ENCODE results near the gene PCDH8.
"Not testable (repeated sequence)": the region's sequence is repeated elsewhere in the genome, so short reads cannot be mapped to it uniquely, and the experiment has no call there.

PCDH8 gene

DNA sequence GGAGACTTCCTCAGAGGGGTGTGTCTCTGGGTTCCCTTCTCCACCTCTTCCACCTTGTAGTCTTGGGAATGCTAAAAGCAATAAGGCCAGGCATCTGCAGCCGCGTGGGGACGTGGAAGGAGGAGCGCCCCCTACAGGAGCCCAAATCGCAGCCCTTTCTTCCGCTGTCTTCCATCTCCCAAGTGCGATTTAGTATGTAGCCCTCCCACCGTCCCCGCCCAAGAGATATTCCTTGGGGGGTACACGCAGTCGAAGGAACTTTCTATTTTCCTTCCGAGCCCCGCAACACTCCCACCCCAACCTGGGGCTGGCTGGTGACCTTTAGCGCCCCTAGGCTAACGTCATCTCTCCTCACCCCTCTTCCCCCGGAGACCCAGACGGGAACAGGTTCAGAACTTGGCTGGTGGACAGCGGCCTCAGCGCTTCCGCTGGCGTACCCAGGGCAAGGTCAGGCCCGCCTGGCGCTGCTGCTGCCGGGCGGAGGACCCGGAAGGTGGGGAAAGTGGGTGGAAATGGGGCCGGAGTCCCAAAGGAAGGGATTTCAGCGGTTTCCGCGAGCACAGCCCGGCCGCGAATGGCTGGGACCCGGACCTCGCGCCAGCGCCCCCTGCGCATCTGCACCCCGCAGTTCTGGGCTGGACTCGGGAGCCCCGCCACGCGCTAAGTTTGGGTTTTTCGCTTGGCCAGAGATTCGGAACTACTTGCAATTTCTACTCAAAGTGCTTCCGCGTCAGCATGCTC lies 2.1 kb upstream of the PCDH8 start:
- DNase-seq = peak; percentile 56

DNA sequence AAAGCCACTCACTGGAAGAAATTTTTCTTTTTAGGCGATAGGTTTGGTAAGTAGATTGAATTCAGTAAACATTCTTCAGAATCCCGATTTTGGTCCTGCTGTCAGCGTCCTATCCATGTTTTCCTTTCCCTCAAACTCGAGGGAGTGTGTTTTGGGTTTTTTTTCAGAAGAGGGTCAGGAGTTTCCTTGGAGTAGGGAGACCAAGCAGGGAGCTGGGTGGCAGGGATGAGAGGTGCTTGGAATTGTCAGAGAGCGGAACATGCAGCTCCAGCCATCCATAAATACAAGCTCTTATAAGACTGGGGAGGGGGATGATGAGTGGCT lies 1.6 kb upstream of the PCDH8 start:
- no peak for DNase-seq

DNA sequence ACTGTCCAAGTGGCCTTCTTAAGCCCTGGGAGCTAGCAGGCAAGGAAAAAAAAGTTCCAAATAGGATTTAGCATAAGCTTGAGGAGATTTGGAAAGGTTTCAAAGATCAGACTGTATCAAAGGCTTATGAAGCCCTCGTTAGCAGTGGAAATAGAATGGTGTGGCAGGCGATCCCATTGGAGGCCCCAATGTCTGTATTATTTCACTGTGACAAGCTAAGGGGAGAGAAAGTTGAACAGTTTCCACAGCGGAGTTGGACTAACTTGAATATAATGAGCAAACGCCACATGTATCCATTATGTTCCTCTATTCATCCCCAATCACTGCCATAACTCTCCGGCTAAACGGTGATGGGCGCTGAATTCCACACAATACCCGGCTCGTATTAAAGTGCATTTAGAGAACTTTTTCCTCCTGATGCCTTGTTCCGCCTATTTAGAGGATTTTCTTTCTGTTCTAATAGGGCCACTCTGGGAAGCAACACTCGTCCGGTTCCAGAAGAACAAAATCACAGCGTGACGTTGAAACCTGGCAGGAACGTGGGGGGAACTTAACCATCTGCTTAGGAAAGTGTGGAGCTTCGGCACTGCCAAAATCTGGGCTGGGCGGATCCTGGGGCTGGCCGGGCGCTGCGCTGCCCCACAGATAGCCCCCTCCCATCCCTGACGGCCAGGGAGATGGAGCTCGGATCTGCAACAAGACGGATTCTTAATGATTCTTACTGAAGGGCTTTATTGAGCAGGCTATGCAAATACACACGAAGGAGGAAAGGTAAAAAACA lies 1.0 kb upstream of the PCDH8 start:
- no peak for DNase-seq

DNA sequence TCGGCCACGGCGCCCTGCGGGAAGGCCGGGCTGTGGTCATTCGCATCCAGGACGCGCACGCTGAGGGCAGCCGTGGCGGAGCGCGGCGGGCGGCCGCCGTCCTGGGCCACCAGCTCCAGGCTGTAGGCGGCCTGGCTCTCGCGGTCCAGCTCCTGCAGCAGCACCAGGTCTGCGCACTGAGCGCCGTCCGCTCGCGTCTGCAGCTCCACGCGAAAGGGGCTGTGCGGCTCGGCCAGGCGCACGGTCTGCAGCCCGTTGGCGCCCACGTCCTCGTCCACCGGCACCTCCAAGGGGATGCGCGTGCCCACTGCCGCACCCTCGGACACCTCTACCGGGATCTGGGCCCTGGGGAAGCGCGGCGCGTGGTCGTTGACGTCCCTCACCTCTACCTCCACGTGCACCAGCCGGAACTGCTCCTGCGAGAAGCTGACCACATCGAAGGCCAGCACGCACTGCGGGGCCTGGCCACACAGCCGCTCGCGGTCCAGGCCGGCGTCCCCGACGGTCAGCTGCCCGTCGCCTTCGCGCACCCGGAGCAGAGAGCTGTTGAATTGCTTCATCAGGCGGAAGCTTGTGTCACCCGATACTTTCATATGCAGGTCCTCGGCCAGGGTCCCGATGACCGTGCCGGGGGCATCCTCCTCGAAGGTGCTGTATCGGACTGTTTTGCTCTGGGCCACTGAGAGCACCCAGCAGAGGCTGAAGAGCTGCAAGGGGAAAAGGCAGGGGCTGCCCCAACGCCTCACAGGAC lies 583 bp downstream of the PCDH8 start:
- no peak for DNase-seq

DNA sequence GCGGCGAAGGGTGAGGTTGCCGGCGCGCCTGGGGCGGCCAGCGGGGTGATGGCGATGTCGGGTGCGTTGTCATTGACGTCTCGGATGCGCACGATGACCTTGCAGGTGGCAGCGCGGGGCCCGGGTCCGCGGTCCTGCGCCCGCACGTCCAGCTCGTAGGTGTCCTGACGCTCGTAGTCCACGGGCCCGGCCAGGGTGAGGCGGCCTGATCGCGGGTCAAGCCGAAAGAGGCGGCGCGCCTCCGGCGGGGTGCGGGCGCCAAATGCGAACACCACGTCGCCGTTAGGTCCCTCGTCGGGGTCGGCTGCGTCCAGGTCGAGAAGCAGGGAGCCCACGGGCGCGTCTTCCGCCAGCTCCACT lies 1.1 kb downstream of the PCDH8 start:
- no peak for DNase-seq

DNA sequence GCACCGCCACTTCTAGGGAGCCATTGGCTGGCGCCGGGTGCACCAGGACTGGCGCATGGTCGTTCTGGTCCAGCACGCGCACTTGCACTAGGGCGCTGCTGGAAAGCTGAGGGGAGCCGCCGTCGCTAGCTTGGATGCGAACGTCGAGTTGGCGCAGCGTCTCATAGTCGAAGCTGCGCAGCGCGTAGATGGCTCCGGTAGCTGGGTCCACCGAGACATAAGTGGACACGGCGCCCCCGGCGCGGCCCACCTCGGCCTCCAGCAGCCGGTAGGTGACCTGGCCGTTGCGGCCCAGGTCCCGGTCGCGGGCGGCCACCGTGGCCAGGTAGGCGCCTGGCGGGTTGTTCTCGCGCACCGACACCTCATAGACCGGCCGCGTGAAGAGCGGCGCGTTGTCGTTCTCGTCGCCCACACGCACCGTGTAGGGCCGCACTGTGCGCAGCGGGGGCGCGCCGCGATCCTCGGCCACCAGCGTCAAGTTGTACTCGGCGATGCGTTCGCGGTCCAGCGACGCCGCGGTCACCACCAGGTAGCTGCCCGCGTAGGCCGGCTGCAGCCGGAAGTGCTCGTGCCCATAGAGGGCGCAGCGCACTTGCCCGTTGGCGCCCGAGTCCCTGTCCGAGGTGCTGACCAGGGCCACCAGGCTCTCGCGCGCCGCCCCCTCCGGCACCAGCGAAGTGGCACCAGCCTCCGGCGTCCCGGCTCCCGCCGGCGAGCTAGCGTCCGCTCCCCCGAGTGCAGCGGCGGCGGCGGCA lies 1.7 kb downstream of the PCDH8 start:
- DNase-seq = peak; percentile 50

DNA sequence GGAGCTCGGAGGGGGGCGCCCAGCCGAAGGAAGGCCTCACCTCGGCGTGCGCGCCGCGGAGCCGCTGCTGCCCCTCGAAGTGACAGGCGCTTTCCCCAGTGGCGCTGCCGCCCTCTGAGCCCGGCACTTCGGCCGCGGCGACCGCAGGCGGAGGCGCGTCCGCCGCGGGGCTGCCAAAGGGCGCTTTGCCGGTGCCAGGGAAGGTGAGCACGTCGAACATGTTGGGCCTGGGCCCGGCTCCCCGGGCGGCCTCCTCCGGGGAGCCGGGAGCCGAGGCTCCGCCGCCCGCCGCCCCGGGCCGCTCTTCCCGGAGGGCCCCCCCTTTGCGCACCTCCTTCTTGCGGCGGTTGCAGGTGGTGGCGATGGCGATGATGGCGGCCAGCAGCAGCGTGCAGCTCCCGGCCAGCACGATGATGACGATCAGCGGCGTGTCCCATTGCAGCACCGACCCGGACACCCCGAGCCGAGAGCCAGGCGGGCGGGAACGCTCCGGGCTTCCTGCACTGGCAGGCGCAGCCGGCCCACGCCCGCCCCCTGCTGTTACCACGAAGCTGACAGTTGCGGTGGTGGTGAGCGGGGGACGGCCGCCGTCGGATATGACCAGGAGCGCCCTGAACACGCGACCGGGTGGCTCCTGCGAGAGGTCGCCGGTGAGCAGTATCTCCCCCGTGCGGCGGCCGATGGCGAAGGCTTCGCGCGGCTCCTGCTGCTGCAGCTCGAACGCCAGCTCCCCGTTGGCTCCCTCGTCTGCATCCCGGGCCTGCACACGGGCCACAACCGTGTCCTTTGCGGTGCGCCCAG lies 2.5 kb downstream of the PCDH8 start:
- peak; percentile 23 for DNase-seq

DNA sequence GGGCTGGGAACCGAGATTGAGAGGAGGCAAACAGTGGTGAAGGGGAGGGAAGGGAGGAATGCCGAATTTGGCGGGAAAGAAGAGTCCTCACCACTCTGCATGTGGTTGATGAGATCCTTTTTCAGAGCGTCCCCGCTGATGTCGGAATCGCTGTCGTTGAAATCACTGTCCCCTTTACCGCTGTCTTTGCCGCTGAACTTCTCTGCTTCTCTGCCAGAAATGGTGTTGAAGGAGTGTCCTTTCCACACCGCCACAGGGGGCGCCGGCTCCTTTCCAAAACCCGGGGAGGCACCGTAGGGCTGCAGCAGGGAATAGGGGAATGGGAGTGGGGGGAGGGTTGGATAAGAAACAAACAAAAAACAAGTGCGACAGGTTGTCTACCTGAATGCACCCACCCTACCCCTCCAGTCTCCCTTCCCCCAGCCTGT lies 3.1 kb downstream of the PCDH8 start:
- DNase-seq = no peak

DNA sequence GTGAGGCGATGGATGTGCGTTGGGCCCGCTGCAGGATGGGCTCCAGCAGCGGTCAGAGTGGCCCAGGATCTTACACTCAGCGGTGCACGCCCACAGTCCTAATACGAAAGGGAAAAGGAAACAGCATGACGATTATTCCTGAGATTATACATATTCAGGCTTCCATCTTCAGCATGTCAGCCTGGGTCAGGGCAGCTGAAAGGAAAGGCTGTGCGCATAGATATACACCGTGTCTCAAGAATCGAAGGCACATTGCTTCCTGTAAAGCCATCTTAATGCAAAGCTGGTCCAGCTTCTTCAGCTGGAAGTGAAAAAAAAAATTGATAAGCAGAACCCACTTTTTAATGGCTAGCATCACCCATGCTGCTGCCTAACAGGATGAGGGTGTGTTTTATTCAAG lies 3.6 kb downstream of the PCDH8 start:
- no peak for DNase-seq

DNA sequence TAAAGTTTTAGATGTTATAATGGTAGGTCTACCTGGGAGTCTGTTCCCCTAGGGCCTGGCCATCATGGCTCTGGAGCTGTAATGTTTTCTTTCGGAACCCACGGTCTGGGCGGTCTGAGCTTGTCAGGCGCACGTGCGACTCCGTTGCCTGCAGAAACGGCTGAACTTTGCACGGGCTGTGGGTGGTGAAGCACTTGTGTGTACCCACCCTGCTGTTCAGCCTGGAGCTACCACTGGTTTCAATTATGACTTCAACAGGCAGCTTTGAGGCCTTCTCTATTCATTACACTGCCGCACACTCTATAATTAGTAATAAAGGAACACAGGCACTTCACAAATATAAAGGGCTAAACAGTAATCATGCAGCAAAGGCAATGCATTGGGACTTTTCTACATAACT lies 6.0 kb downstream of the PCDH8 start:
- DNase-seq = no peak

DNA sequence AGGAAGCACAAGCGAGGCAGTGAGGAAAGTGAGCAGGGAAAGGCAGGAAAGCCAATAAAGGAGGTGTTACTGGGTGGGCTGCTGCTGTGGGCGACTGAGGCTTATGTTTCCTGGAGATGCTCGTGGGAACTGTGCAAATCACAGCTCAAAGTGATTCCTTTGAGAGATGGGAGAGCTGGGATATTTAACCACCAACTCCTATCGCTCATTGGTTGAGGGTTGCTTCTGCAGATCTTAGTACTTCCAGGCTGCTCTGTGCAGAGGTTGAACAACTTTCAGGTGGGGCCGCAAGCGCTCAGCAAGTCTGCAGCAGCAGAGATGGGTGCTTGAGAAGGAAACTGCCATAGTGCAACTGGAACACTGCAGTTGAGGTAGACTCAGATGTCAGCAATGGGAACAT lies 8.4 kb downstream of the PCDH8 start:
- no peak for DNase-seq

DNA sequence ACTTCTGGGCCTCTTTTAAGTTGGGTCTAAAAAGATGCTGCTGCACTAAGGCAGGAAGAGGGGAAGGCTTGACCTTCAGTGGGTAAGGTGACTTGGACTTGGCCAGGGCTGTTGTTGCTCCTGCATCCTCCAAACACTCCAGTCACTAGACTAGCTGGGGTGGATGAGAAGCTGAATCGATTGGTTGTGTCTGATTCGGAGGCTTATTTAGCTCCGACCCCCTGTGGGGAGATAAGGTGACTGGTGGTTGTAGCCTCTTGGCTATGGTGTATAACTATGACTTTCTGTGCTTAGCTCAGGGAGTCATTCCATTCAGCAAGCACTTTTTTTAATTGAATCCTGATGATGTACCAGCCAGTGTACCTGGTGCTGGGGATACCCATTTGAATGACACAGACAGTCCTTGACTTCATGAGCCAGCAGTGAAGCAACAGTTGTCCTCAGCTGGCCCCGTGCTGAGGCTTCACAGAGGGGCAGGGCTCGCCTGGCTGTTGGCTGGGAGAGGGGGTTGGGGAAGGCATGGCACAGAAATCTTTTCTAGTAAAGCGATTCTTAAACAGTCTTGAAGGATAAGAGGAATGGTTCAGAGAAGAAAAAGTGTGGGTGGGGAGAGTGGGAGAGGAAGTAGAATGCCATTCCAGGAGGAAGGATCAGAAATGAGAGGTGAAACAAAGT lies 9.9 kb downstream of the PCDH8 start:
- DNase-seq = no peak

DNA sequence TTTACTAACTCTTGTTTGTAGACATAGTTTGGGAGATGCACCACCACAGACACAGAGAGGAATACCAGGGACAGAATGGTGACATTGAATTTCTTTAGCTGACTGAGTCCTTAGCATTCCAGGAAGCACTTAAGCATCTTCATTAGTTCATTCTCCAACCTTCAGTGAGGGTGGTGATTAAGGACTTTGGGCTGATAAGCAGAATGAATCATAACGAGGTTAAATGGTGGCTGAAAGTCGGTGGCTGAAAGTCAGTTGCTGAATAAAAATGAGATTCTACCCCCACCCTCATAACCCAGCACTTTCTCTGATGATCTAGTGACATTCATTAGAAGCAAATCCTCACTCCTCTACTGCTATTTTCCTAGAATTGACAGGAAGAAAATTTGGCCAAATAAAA lies 10.6 kb downstream of the PCDH8 start:
- DNase-seq = no peak

DNA sequence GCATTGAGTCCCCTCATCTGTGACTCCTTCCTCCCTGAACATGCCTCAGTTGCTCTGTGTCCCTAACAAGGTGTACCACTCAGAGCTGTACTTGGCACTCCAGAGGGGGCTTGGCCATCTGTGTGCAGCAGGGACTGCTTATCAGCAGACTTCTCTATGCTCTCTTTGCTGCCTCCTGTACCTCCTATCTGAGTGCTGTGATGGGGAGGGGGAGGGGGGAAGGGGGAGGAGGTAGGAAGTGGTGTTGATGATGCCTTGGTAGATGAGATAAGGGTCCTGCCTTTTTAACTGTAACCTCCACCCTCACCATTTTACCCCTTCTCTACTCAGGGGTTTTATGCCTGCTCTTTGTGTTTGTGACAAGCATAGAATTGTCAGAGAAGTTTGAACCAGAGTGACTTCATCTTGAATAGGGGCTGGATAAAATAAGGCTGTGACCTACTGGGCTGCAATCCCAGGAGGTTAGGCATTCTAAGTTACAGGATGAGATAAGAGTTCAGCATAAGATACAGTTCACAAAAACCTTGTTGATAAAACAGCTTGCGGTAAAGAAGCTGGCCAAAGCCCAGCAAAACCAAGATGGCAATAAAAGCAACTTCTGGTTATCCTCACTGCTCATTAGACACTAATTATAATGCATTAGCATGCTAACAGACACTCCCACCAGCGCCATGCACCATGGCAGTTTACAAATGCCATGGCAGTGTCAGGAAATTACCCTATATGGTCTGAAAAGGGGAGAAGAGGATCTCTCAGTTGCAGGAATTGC lies 13.2 kb downstream of the PCDH8 start:
- DNase-seq = no peak

DNA sequence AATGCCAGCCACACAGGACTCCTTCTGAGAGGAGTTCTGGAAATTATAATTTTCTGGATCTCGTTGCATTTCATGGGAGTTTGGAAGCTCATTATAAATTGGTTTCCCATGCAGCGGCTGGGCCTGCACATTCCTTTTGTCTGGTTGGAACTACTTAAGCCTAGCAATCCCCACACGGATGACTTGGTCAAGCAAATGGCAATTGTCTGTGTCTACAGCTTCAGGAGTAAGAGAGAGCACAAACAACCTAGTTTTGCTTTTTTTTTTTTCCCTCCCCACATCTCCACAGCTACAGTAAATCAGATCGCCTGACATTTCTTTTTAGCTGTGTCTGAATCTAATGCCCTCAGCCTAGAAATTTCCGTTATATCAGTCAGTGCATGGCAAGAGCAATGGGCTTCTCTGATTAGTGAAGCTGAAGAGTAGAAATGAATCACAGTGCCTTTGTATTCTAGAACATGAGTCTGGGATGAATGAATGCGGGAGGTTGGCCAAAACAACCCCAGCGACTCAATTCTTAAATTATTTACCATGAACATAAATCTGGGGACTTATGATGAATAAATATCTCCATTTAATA lies 15.1 kb downstream of the PCDH8 start:
- no peak for DNase-seq

DNA sequence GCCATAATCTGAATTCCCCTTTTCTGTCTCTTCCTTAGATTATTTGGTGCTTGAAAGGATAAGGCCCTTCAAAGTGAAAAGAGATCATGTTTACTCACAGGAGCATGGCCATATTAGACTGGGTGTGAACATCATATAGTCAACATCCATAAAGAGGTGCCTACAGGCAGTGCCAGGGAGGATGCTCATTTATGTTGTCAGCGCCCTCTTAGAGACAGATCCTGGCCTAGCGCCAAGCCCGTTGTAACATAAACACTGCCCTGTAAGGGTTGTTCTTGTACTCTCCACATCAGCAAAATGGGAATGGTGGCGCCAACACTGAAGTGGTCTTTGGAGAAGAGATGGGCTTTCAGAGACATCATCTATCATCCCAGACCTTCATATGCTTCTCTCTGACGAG lies 16.1 kb downstream of the PCDH8 start:
- no peak for DNase-seq

DNA sequence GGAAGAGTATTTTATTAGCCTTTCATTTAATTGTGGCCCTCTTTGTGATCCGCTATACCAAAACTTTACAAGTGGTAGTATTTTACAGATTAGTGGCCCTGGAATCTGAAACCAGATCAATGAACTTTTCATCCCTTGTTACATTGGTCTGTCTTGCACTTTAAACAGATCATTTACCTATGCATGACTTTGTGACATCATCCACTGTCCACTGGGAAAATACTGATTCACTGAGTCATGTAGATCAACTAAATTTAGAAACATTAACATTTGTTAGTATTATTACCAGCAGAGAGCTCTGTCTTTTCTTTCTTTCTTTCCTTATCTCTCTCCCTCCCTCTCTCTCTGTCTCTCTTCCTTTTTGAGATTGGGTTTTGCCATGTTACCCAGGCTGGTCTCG lies 17.5 kb downstream of the PCDH8 start:
- no peak for DNase-seq

DNA sequence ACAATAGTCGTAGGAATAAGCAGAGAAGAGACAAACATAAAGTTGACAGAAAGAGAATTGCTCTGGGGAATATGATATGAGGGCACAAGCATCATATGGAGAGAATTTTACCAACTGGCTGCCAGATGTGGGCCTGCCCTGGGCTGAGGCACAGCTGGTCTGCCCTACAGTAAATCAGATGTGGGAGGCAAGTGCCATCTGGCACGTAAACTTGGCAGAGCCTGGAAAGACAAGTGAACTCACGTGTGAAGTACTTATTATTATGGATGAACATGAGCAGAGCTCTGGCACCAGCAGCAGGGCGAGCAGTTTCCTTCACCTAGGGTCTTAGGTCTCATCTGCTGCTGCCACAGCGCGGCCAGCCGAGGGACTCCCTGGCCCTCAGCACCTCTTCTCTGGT lies 20.6 kb downstream of the PCDH8 start:
- DNase-seq = no peak

DNA sequence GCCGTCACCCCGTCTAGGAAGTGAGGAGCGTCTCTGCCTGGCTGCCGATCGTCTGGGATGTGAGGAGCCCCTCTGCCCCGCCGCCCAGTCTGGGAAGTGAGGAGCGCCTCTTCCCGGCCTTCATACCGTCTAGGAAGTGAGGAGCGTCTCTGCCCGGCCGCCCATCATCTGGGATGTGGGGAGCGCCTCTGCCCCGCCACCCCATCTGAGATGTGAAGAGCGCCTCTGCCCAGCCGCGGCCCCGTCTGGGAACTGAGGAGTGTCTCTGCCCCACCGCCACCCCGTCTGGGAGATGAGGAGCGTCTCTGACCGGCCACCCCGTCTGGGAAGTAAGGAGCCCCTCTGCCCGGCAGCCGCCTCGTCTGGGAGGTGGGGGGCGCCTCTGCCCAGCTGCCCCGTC lies 30.6 kb downstream of the PCDH8 start:
- DNase-seq = not testable (repeated sequence)

DNA sequence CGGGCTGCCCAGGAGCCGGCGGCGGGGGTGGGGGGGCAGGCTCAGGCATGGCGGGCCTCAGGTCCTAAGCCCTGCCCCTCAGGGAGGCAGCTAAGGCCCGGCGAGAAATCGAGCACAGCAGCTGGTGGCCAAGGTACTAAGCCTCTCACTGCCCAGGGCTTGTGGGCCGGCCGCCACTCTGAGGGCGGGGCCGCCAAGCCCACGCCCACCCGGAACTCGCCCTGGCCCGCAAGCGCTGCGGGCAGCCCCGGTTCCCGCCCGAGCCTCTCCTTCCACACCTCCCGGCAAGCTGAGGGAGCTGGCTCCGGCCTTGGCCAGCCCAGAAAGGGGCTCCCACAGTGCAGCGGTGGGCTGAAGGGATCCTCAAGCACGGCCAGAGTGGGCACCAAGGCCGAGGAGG lies 33.1 kb downstream of the PCDH8 start:
- no peak for DNase-seq

DNA sequence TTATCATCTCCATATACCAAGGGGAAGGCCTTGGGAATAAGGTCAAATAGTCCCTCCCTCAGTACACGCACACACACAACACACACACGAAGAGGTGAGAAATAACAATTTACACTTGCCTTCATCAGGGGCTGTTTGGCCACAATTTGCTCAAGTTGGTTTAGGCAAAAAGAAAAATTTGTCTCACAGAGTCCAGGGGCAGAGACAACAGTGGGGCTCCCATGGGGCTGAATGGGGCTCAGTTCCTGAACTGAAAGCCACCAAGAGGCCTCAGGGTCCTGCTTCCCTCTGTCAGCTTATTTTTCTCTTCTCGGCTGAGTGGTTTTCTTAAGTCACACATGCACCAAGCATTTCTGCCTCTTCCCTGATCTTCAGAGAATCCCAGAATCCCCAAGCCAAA lies 35.5 kb downstream of the PCDH8 start:
- no peak for DNase-seq
